GM23338 (cell line): ENCODE measurements around the gene TMEM131L. TPM values are rescaled to one million over a fixed set of nuclear protein-coding genes. Genes with fewer than 3 reads are reported as not detected.
A peak's percentile ranks its signal among the peaks of the same experiment; 100 is the strongest.

Source experiments
- ATAC-seq: fragments of 200-7000 bp; cut with Tn5 transposase; 3 replicates; pipeline ENCODE4 v1.9.1; 2020
- DNase-seq: peaks from one replicate; pipeline ENCODE4 v3.0.0-alpha.2; 2015; ENCODE audit warnings: low spot score
- H2AFZ ChIP-seq: fragments of 200-600 bp; sonication (generic); 2 replicates; pipeline ENCODE4 v1.8.0; 2016; ENCODE audit warnings: antibody characterized with exemption, mild to moderate bottlenecking, moderate library complexity
- H3F3A ChIP-seq: fragments of 200-600 bp; sonication (generic); replicated peaks from 2 replicates; pipeline ENCODE4 v1.8.0; 2017; ENCODE audit warnings: antibody characterized with exemption, mixed run types, low read depth
- H3K27ac ChIP-seq: fragments of 200-600 bp; sonication (generic); 2 replicates; pipeline ENCODE4 v1.6.1; 2016; ENCODE audit warnings: low read depth
- H3K27me3 ChIP-seq: fragments of 200-600 bp; sonication (generic); 2 replicates; pipeline ENCODE4 v1.8.0; 2016; ENCODE audit warnings: mild to moderate bottlenecking, mixed run types, moderate library complexity; ENCODE audit not compliant: insufficient read depth
- H3K36me3 ChIP-seq: fragments of 200-600 bp; sonication (generic); 2 replicates; pipeline ENCODE4 v1.8.0; 2016; ENCODE audit warnings: mild to moderate bottlenecking; ENCODE audit not compliant: insufficient read depth
- H3K4me1 ChIP-seq: fragments of 200-600 bp; sonication (generic); 2 replicates; pipeline ENCODE4 v1.8.0; 2016; ENCODE audit warnings: mild to moderate bottlenecking, moderate library complexity; ENCODE audit not compliant: insufficient read depth
- H3K4me2 ChIP-seq: fragments of 200-600 bp; sonication (generic); 2 replicates; pipeline ENCODE4 v1.7.1; 2017; ENCODE audit warnings: mixed run types
- H3K4me3 ChIP-seq: fragments of 200-600 bp; sonication (generic); 2 replicates; pipeline ENCODE4 v1.6.1; 2016; ENCODE audit warnings: mixed run types
- H3K79me2 ChIP-seq: fragments of 200-600 bp; sonication (generic); replicated peaks from 2 replicates; pipeline ENCODE4 v1.8.0; 2017; ENCODE audit warnings: mild to moderate bottlenecking; ENCODE audit not compliant: insufficient read depth
- H3K9me2 ChIP-seq: fragments of 200-600 bp; sonication (generic); 2 replicates; pipeline ENCODE4 v1.8.0; 2017; ENCODE audit not compliant: insufficient read depth
- H4K20me1 ChIP-seq: fragments of 200-600 bp; sonication (generic); replicated peaks from 2 replicates; pipeline ENCODE4 v1.8.0; 2017; ENCODE audit warnings: mild to moderate bottlenecking; ENCODE audit not compliant: insufficient read depth
- H3K27ac Mint-ChIP-seq: 2 replicates; pipeline ENCODE4 v1.8.0; 2020; ENCODE audit warnings: inconsistent platforms, mild to moderate bottlenecking, moderate library complexity, mixed read lengths
- H3K27me3 Mint-ChIP-seq: 3 replicates; pipeline ENCODE4 v1.8.0; 2022; ENCODE audit warnings: low read depth, mild to moderate bottlenecking, moderate library complexity, mixed read lengths, inconsistent platforms; ENCODE audit not compliant: insufficient read depth, poor library complexity
- H3K36me3 Mint-ChIP-seq: 3 replicates; pipeline ENCODE4 v1.8.0; 2021; ENCODE audit warnings: low read depth, mild to moderate bottlenecking, inconsistent platforms, moderate library complexity, mixed read lengths
- H3K4me1 Mint-ChIP-seq: 3 replicates; pipeline ENCODE4 v1.8.0; 2020; ENCODE audit warnings: mild to moderate bottlenecking, inconsistent platforms, mixed read lengths
- H3K4me3 Mint-ChIP-seq: 3 replicates; pipeline ENCODE4 v1.8.0; 2021; ENCODE audit warnings: moderate library complexity, mild to moderate bottlenecking, inconsistent platforms, mixed read lengths
- H3K9me3 Mint-ChIP-seq: 3 replicates; pipeline ENCODE4 v1.8.0; 2020; ENCODE audit warnings: moderate library complexity, mild to moderate bottlenecking, inconsistent platforms, mixed read lengths
- EZH2 ChIP-seq: fragments of 200-600 bp; sonication (generic); IDR thresholded peaks from one replicate; pipeline ENCODE4 v1.8.0; 2017; ENCODE audit warnings: antibody characterized with exemption, mild to moderate bottlenecking, low read depth; ENCODE audit not compliant: unreplicated experiment
- EZH2phosphoT487 ChIP-seq: fragments of 200-600 bp; sonication (generic); IDR thresholded peaks from one replicate; pipeline ENCODE4 v1.8.1; 2018; ENCODE audit warnings: antibody characterized with exemption; ENCODE audit not compliant: unreplicated experiment
- NANOG ChIP-seq: IDR thresholded peaks from 2 replicates; pipeline ENCODE4 v1.6.1; 2016; ENCODE audit warnings: antibody characterized with exemption, borderline replicate concordance
- POLR2AphosphoS5 ChIP-seq: IDR thresholded peaks from 2 replicates; pipeline ENCODE4 v1.6.1; 2016; ENCODE audit warnings: antibody characterized with exemption, low read depth
- STAT1 ChIP-seq: IDR thresholded peaks from one replicate; pipeline ENCODE4 v1.6.1; 2016; ENCODE audit warnings: antibody characterized with exemption; ENCODE audit not compliant: unreplicated experiment
- ZNF114 ChIP-seq: fragments of 250-450 bp; sonication (Bioruptor Pico); IDR thresholded peaks from 2 replicates; pipeline ENCODE4 v1.5.0; 2020; ENCODE audit warnings: mild to moderate bottlenecking, moderate library complexity
- ZNF331 ChIP-seq: fragments of 250-450 bp; sonication (Bioruptor Pico); IDR thresholded peaks from 2 replicates; pipeline ENCODE4 v1.5.0; 2020; ENCODE audit warnings: low read depth, mild to moderate bottlenecking, moderate library complexity
- polyA plus RNA-seq: library from polyadenylated mRNA; unstranded; fragments of >200 nt; fragmentation: Nextera tagmentation; extraction: Ambion mirVana; gene quantifications from 2 replicates; pipeline ENCODE4 v1.2.1, GENCODE V29; 2016
- total RNA-seq: library from RNA; depleted of rRNA; stranded (reverse); fragments of >200 nt; shearing (Covaris generic); gene quantifications from 2 replicates; pipeline ENCODE4 v1.2.3, GENCODE V29; 2014
- TF ChIP-seq, protein P1 (sequence below): IDR thresholded peaks from one replicate; pipeline ENCODE4 v1.6.1; 2018; ENCODE audit warnings: antibody characterized with exemption; ENCODE audit not compliant: unreplicated experiment
- TF ChIP-seq, protein P2 (sequence below), 2 experiments: fragments of 200-600 bp in 1 of 2; sonication (generic) in 1 of 2; conservative IDR thresholded peaks; 2 replicates each; pipeline versions ENCODE4 v1.5.1 to v1.6.1; 2016 to 2017; ENCODE audit warnings: antibody characterized with exemption in 2 of 2, low read depth in 2 of 2, mild to moderate bottlenecking in 2 of 2, moderate library complexity in 1 of 2

Gene TMEM131L
- total and polyA plus RNA-seq, 2 experiments from 2014 or later = 11.1 to 32.2 TPM

DNA sequence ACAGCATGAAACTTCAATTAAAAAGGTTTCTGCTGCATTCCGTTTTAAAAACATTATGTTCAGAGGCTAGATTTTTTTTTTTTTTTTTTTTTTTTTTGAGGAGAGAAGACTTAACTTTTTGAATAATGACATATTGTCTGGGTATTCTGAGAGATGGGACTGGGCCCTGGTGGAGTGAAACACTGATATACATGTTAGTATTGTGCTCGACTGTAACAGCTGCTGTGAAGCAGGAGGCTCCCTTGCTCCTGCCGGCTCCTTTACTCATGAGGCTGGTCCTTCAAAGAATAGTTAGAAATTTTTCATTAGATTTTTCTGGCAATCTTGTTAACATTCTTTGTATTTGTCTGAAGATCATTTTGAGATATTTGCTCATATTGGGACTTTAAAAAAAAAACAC, 73.3 kb downstream of the TMEM131L start:
- no peak for ATAC-seq
- TF ChIP-seq, protein P1, sequence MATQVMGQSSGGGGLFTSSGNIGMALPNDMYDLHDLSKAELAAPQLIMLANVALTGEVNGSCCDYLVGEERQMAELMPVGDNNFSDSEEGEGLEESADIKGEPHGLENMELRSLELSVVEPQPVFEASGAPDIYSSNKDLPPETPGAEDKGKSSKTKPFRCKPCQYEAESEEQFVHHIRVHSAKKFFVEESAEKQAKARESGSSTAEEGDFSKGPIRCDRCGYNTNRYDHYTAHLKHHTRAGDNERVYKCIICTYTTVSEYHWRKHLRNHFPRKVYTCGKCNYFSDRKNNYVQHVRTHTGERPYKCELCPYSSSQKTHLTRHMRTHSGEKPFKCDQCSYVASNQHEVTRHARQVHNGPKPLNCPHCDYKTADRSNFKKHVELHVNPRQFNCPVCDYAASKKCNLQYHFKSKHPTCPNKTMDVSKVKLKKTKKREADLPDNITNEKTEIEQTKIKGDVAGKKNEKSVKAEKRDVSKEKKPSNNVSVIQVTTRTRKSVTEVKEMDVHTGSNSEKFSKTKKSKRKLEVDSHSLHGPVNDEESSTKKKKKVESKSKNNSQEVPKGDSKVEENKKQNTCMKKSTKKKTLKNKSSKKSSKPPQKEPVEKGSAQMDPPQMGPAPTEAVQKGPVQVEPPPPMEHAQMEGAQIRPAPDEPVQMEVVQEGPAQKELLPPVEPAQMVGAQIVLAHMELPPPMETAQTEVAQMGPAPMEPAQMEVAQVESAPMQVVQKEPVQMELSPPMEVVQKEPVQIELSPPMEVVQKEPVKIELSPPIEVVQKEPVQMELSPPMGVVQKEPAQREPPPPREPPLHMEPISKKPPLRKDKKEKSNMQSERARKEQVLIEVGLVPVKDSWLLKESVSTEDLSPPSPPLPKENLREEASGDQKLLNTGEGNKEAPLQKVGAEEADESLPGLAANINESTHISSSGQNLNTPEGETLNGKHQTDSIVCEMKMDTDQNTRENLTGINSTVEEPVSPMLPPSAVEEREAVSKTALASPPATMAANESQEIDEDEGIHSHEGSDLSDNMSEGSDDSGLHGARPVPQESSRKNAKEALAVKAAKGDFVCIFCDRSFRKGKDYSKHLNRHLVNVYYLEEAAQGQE = no peak
- TF ChIP-seq POLR2AphosphoS5 (no peak), STAT1 (no peak), NANOG (no peak), EZH2 (no peak)
- TF ChIP-seq, protein P2, sequence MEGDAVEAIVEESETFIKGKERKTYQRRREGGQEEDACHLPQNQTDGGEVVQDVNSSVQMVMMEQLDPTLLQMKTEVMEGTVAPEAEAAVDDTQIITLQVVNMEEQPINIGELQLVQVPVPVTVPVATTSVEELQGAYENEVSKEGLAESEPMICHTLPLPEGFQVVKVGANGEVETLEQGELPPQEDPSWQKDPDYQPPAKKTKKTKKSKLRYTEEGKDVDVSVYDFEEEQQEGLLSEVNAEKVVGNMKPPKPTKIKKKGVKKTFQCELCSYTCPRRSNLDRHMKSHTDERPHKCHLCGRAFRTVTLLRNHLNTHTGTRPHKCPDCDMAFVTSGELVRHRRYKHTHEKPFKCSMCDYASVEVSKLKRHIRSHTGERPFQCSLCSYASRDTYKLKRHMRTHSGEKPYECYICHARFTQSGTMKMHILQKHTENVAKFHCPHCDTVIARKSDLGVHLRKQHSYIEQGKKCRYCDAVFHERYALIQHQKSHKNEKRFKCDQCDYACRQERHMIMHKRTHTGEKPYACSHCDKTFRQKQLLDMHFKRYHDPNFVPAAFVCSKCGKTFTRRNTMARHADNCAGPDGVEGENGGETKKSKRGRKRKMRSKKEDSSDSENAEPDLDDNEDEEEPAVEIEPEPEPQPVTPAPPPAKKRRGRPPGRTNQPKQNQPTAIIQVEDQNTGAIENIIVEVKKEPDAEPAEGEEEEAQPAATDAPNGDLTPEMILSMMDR (conservative IDR thresholded peaks at IDR 0.05; ENCODE audit: low read depth in 2 of 2) = no peak
- Mint-ChIP-seq H3K27ac (no peak overlapping the region), H3K4me3 (no peak overlapping the region), H3K36me3 (peaks cover 5% of the 10 kb centered on the region; the same call in 1 of the 3 replicates), H3K9me3 (no peaks in the 10 kb centered on the region), H3K4me1 (peaks cover 52% of the 10 kb centered on the region), H3K27me3 (peaks cover 10% of the 10 kb centered on the region)
- Histone ChIP-seq H3K27ac (no peak overlapping the region), H3F3A (0 out of 2 replicates have a peak, but pooled peaks cover 7% of the 10 kb centered on the region), H3K4me2 (no peak overlapping the region), H3K36me3 (no peaks in the 10 kb centered on the region), H3K4me3 (no peak overlapping the region), H3K79me2 (peaks cover 46% of the 10 kb centered on the region), H3K9me2 (peaks cover 5% of the 10 kb centered on the region; the same call in 1 of the 2 replicates), H4K20me1 (peaks cover 3% of the 10 kb centered on the region; the same call in 1 of the 2 replicates), H2AFZ (no peak overlapping the region), H3K27me3 (no peaks in the 10 kb centered on the region), H3K4me1 (peaks cover 52% of the 10 kb centered on the region)
- no peak for DNase-seq

DNA sequence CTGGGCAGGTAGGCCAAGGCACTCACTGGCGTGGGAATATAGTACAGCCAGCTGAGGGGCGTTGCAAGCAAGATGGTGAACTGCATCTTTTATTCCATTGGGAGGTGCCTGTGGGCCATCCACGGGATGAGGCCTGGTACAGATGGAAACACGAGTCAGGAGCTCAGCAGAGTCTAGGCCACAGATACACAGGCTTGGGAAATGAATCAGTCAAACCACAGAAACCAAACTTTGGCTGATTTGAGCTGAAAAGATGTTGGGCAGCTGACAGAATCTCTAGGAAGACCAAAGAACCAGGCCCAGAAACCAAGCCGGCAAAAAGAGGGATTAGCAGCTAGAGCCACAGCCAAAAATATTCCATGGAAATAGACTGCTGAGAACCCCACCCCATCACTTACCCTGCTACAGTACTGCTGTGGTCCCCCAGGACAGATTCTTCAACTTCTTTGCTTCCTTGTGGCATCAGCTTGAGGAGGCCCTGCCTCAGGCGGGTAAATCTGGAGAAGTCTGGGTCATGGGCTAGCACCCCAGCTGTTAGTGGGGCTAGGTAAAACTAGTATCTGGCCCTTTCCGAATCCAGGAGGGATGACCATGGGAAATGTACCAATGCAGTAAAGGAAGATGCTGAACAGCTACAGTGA, 75.4 kb downstream of the TMEM131L start:
- Histone ChIP-seq H4K20me1 (peaks cover 3% of the 10 kb centered on the region; the same call in 1 of the 2 replicates), H3K27ac (peak overlapping the region; percentile 59; the same call in 1 of the 2 replicates), H3K36me3 (no peaks in the 10 kb centered on the region), H3K79me2 (peaks cover 59% of the 10 kb centered on the region), H3K27me3 (no peaks in the 10 kb centered on the region), H3F3A (0 out of 2 replicates have a peak, but pooled peaks cover 3% of the 10 kb centered on the region), H3K4me3 (no peak overlapping the region), H3K9me2 (peaks cover 5% of the 10 kb centered on the region), H3K4me2 (no peak overlapping the region), H2AFZ (no peak overlapping the region), H3K4me1 (peaks cover 32% of the 10 kb centered on the region)
- no peak for ATAC-seq
- H3K36me3 Mint-ChIP-seq = peaks cover 5% of the 10 kb centered on the region; the same call in 1 of the 3 replicates
- peaks cover 2% of the 10 kb centered on the region for H3K27me3 Mint-ChIP-seq
- peaks cover 48% of the 10 kb centered on the region for H3K4me1 Mint-ChIP-seq
- H3K4me3 Mint-ChIP-seq = no peak overlapping the region
- no peak for DNase-seq
- TF ChIP-seq ZNF114 (CRISPR knock-in tag) (no peak), EZH2phosphoT487 (no peak), STAT1 (no peak), ZNF331 (no peak), NANOG (no peak)
- no peak overlapping the region for H3K27ac Mint-ChIP-seq
- no peaks in the 10 kb centered on the region for H3K9me3 Mint-ChIP-seq
